Activated B cell treated with CpG ODN at 0.5 μM for 24 hours (primary cell): ENCODE measurements around the gene CTSW. TPM values are rescaled to one million over a fixed set of nuclear protein-coding genes. Genes with fewer than 3 reads are reported as not detected.
A peak's percentile ranks its signal among the peaks of the same experiment; 100 is the strongest.

Experiments
- ATAC-seq: fragments of 200-7000 bp; cut with Tn5 transposase; one replicate; pipeline ENCODE4 v1.10.0; 2021; ENCODE audit warnings: low read depth, mild to moderate bottlenecking, moderate library complexity
- CTCF ChIA-PET: fragments of 350-600 bp; sonication (Branson Sonifier 250); formaldehyde crosslinking; loops from one replicate; lab custom pipeline; 2021; ENCODE audit warnings: antibody characterized with exemption; lab: Charles Lee
- POLR2A ChIA-PET: fragments of 350-600 bp; sonication (Branson Sonifier 250); formaldehyde crosslinking; loops from one replicate; lab custom pipeline; 2021; ENCODE audit warnings: antibody characterized with exemption; lab: Charles Lee
- DNase-seq: peaks from one replicate; pipeline ENCODE4 v3.0.0; 2022
- H3K27ac Mint-ChIP-seq: one replicate; pipeline ENCODE4 v1.8.0; 2020; ENCODE audit warnings: mixed read lengths
- H3K27me3 Mint-ChIP-seq: one replicate; pipeline ENCODE4 v1.8.0; 2021; ENCODE audit warnings: mixed read lengths
- H3K36me3 Mint-ChIP-seq: one replicate; pipeline ENCODE4 v1.8.0; 2021; ENCODE audit warnings: low read depth, mixed read lengths
- H3K4me1 Mint-ChIP-seq: one replicate; pipeline ENCODE4 v1.8.0; 2021; ENCODE audit warnings: mixed read lengths
- H3K4me3 Mint-ChIP-seq: one replicate; pipeline ENCODE4 v1.8.0; 2020; ENCODE audit warnings: mild to moderate bottlenecking, mixed read lengths
- H3K9me3 Mint-ChIP-seq: one replicate; pipeline ENCODE4 v1.8.0; 2020; ENCODE audit warnings: mixed read lengths
- CTCF ChIP-seq: fragments of 200-600 bp; IDR thresholded peaks from one replicate; pipeline ENCODE4 v1.8.0; 2022; ENCODE audit warnings: antibody characterized with exemption, mild to moderate bottlenecking
- intact Hi-C: fragments of 100-400 bp; cut with micrococcal nuclease; formaldehyde crosslinking; loops from one replicate; pipeline ENCODE4 v1.15.1; 2024
- total RNA-seq: library from RNA; stranded (reverse); gene quantifications from 2 replicates; pipeline ENCODE4 v1.2.3, GENCODE V29; 2022

CTSW gene
- total RNA-seq, 1 donor from 2014 or later = 0.93 TPM

GRCh38 chr11:65883058-65883761, 3.6 kb downstream of the CTSW start:
- POLR2A ChIA-PET = interaction anchor here (0.6 to 11.8 kb wide), 4 partner anchors 23 to 119 kb away, joined by 3 to 340 read pairs (median 6); partner anchors contain the start of genes BANF1, C11orf68, CFL1 and DRAP1
- no peaks in the 10 kb centered on the region for H3K27me3 Mint-ChIP-seq
- no peak for TF ChIP-seq CTCF
- ATAC-seq = no peak
- DNase-seq = no peak
- H3K9me3 Mint-ChIP-seq = no peaks in the 10 kb centered on the region
- intact Hi-C loops = loop anchor here (10.0 kb wide), 1 partner anchor 252 kb away; no protein-coding TSS in a partner anchor
- CTCF ChIA-PET = interaction anchor here (1.3 to 4.0 kb wide), 12 partner anchors 9 to 119 kb away, joined by 4 to 67 read pairs (median 12); partner anchors contain the start of genes BANF1, EIF1AD, FOSL1 and MUS81
- no peak overlapping the region for H3K27ac Mint-ChIP-seq
- peaks cover 46% of the 10 kb centered on the region for H3K36me3 Mint-ChIP-seq
- H3K4me1 Mint-ChIP-seq = peaks cover 45% of the 10 kb centered on the region
- no peak overlapping the region for H3K4me3 Mint-ChIP-seq

- peak overlapping the region; percentile 69 for H3K27ac Mint-ChIP-seq
- no peak for TF ChIP-seq CTCF
- H3K36me3 Mint-ChIP-seq = peaks cover 49% of the 10 kb centered on the region
- CTCF ChIA-PET = interaction anchor here (0.6 to 4.0 kb wide), 38 partner anchors 8 to 342 kb away, joined by 3 to 67 read pairs (median 6); partner anchors contain the start of genes AP5B1, BANF1, EIF1AD and FOSL1
- ATAC-seq (no peak), DNase-seq (no peak)
- POLR2A ChIA-PET = interaction anchor here (0.6 to 11.8 kb wide), 18 partner anchors 10 to 243 kb away, joined by 3 to 340 read pairs (median 6); partner anchors contain the start of genes BANF1, C11orf68, CFL1 and DRAP1
- no peaks in the 10 kb centered on the region for H3K27me3 Mint-ChIP-seq
- peaks cover 53% of the 10 kb centered on the region for H3K4me1 Mint-ChIP-seq
- H3K4me3 Mint-ChIP-seq = no peak overlapping the region
- no peaks in the 10 kb centered on the region for H3K9me3 Mint-ChIP-seq
- intact Hi-C loops = loop anchor here (1.0 to 10.0 kb wide), 4 partner anchors 24 to 251 kb away; partner anchors contain the start of gene MUS81
These were observed 4.4 kb downstream of the CTSW start for GRCh38 chr11:65883786-65884715.

GRCh38 chr11:65884716-65885092, 5.1 kb downstream of the CTSW start:
- Mint-ChIP-seq H3K27me3 (no peaks in the 10 kb centered on the region), H3K9me3 (no peaks in the 10 kb centered on the region), H3K27ac (peak overlapping the region; percentile 69), H3K36me3 (peaks cover 49% of the 10 kb centered on the region), H3K4me1 (peaks cover 55% of the 10 kb centered on the region), H3K4me3 (peak overlapping the region; percentile 32)
- peak; percentile 45 for ATAC-seq
- POLR2A ChIA-PET = interaction anchor here (0.6 to 11.8 kb wide), 20 partner anchors 9 to 360 kb away, joined by 3 to 340 read pairs (median 5); partner anchors contain the start of genes BANF1, C11orf68, CFL1 and DRAP1
- CTCF ChIA-PET = interaction anchor here (0.6 to 4.0 kb wide), 40 partner anchors 8 to 343 kb away, joined by 3 to 67 read pairs (median 5); partner anchors contain the start of genes AP5B1, BANF1, EIF1AD and FOSL1
- TF ChIP-seq CTCF = no peak
- intact Hi-C loops = loop anchor here (1.0 to 10.0 kb wide), 4 partner anchors 24 to 250 kb away; partner anchors contain the start of gene MUS81
- DNase-seq = peak; percentile 80

GRCh38 chr11:65885231-65885630, 5.6 kb downstream of the CTSW start:
- ATAC-seq = no peak

More at GRCh38 chr11:65885231-65885630, 5.6 kb downstream of the CTSW start:
- peaks cover 49% of the 10 kb centered on the region for H3K36me3 Mint-ChIP-seq
- no peaks in the 10 kb centered on the region for H3K9me3 Mint-ChIP-seq
- POLR2A ChIA-PET = interaction anchor here (0.6 to 11.8 kb wide), 16 partner anchors 9 to 360 kb away, joined by 3 to 340 read pairs (median 6); partner anchors contain the start of genes BANF1, C11orf68, CFL1 and DRAP1
- CTCF ChIA-PET = interaction anchor here (0.6 to 4.0 kb wide), 40 partner anchors 9 to 343 kb away, joined by 3 to 67 read pairs (median 6); partner anchors contain the start of genes AP5B1, BANF1, EIF1AD and FOSL1
- DNase-seq = no peak
- H3K4me1 Mint-ChIP-seq = peaks cover 58% of the 10 kb centered on the region
- H3K27me3 Mint-ChIP-seq = no peaks in the 10 kb centered on the region
- H3K4me3 Mint-ChIP-seq = no peak overlapping the region
- intact Hi-C loops = loop anchor here (10.0 kb wide), 1 partner anchor 250 kb away; no protein-coding TSS in a partner anchor
- no peak for TF ChIP-seq CTCF
- H3K27ac Mint-ChIP-seq = peak overlapping the region; percentile 69
